SK-N-SH (cell line): ENCODE measurements around the gene FAM120A.

ENCODE experiments used
- RAD21 ChIP-seq: IDR thresholded peaks from 2 replicates; pipeline ENCODE4 v1.6.1; 2012; ENCODE audit warnings: mild to moderate bottlenecking, low read length
- TF ChIP-seq, protein P1 (sequence below): IDR thresholded peaks from 2 replicates; pipeline ENCODE4 v1.4.0; 2012; ENCODE audit warnings: low read depth, borderline replicate concordance

DNA sequence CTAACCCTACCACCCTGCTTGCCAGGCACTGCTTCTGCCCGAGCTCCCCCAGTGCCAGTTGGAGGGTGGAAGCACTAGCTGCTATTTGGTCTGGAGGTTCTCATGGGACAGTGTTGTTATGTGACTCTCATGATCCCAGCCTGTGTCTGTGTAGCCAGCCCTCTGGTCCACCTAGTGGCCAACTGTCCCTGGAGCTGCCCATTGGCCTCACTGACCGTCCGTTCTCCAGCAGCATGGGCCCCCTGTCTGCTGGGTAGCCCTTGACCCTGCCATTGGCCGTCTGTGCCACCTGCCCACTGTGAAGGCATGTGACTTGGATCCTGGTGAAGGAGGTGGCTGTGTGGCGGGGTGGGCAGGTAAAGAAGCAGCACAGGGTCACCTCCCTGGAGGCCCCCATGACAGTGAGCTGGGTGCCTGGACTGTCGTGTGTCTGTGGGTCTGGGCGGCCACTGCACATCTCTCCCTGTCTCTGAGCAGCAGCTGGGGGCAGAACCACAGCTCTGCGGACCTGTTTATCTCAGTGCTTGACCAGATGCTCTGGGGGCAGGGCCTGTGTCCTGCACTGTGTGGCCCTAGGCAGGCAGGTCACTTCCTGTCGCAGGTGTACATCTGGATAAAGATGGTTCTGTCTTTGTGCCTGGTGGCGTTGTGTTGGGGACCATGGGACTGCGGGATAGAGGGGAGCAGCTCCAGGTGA is 136.3 kb downstream of the FAM120A start:
- peak; percentile 39; the same call in 1 of the 2 replicates for TF ChIP-seq RAD21
- TF ChIP-seq, protein P1, sequence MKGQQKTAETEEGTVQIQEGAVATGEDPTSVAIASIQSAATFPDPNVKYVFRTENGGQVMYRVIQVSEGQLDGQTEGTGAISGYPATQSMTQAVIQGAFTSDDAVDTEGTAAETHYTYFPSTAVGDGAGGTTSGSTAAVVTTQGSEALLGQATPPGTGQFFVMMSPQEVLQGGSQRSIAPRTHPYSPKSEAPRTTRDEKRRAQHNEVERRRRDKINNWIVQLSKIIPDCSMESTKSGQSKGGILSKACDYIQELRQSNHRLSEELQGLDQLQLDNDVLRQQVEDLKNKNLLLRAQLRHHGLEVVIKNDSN = no peak
